ENCODE measurements around the gene ZCCHC14. TPM values are rescaled to one million over a fixed set of nuclear protein-coding genes. Genes with fewer than 3 reads are reported as not detected.

ZCCHC14 gene
- total and polyA plus RNA-seq, 2 of the 13 experiments (the other 11 are each of a cell fraction or from before 2014, with no cell fraction given): 12.4 to 12.5 TPM

GRCh38 chr16:87527055-87527724, 34.4 kb upstream of the ZCCHC14 start:
- in situ Hi-C loops (cut with HindIII; ENCODE audit: extremely low pct_ligation_motif_present, low pct_unique_long_range_greater_than_20kb): no loop called here
- ATAC-seq: no peak
- POLR2A ChIA-PET: interaction anchor here (1.0 kb wide), 1 partner anchor 9 kb away, joined by 3 read pairs; no protein-coding TSS in a partner anchor
- 33% methylated on average over 10 of the region's 11 CpGs for WGBS (ENCODE audit: low lambda C conversion rate)
- BruUV-seq (replicated peaks): no TSS peak
- peak overlapping the region; percentile 97 for H3K4me2 ChIP-seq (ENCODE audit: low read depth, low read length)
- no peaks in the 10 kb centered on the region for H3K27me3 ChIP-seq (ENCODE audit: control insufficient read depth in 1 of 2, insufficient read depth in 2 of 2, low read length in 2 of 2)
- no peak for DNase-seq (ENCODE audit: low spot score)
- CTCF ChIA-PET (ENCODE audit: low intra/inter-chr PET ratio, low total read pairs): no interaction called here
- intact Hi-C loops (cut with micrococcal nuclease; ENCODE audit: unreplicated experiment): no loop called here
- no peaks in the 10 kb centered on the region for H4K20me1 ChIP-seq (ENCODE audit: insufficient read depth, low read length)
- no peaks in the 10 kb centered on the region for H3K36me3 ChIP-seq (replicated peaks in 1 of 2; ENCODE audit: control insufficient read depth in 1 of 2, insufficient read depth in 2 of 2, low read length in 2 of 2)
- no peak overlapping the region for H3K27ac ChIP-seq (ENCODE audit: extremely low read length, insufficient read depth, low read length)
- peak overlapping the region in 1 of 3 experiments; percentile 63; a peak in 2 of 6 replicates for H3K4me3 ChIP-seq (replicated peaks in 1 of 3; ENCODE audit: insufficient read depth in 1 of 3, low read depth in 2 of 3, low read length in 3 of 3)
- H3K79me2 ChIP-seq (ENCODE audit: insufficient read depth, low read length): no peaks in the 10 kb centered on the region
- peak overlapping the region; percentile 24 for H2AFZ ChIP-seq (ENCODE audit: low read length)
- H3K9ac ChIP-seq (ENCODE audit: insufficient read depth, low read depth, low read length): peak overlapping the region; percentile 74; the same call in 1 of the 2 replicates
- FAIRE-seq: no peak
- peaks cover 92% of the 10 kb centered on the region for H3K4me1 ChIP-seq (ENCODE audit: insufficient read depth, low read length)
- H3K9me3 ChIP-seq (ENCODE audit: low read length): no peaks in the 10 kb centered on the region
- TF ChIP-seq ATM (IDR thresholded peaks at IDR 0.05; ENCODE audit: borderline replicate concordance) (no peak), DNMT3B (CRISPR knock-in tag; conservative IDR thresholded peaks at IDR 0.05) (no peak), SIN3B (IDR thresholded peaks at IDR 0.05; ENCODE audit: low read length) (no peak), NRL (CRISPR knock-in tag; IDR thresholded peaks at IDR 0.05; ENCODE audit: borderline replicate concordance) (no peak), MAF1 (CRISPR knock-in tag; IDR thresholded peaks at IDR 0.05; ENCODE audit: borderline replicate concordance) (no peak), ZNF142 (CRISPR knock-in tag; IDR thresholded peaks at IDR 0.05) (no peak), ZBTB7B (CRISPR knock-in tag; IDR thresholded peaks at IDR 0.05) (0 out of 2 replicates have a peak, but pooled peaks have one; percentile 26), ZMYM4 (CRISPR knock-in tag; IDR thresholded peaks at IDR 0.05) (no peak), SOX13 (IDR thresholded peaks at IDR 0.05) (no peak), SOX13 (CRISPR knock-in tag; conservative IDR thresholded peaks at IDR 0.05 in 1 of 2, IDR thresholded peaks at IDR 0.05 in 1 of 2) (no peak), SNAPC5 (CRISPR knock-in tag; IDR thresholded peaks at IDR 0.05; ENCODE audit: borderline replicate concordance) (no peak), ZNF776 (CRISPR knock-in tag; IDR thresholded peaks at IDR 0.05) (no peak), MIXL1 (CRISPR knock-in tag; IDR thresholded peaks at IDR 0.05) (no peak), ZNF879 (CRISPR knock-in tag; IDR thresholded peaks at IDR 0.05) (no peak), NCOA2 (CRISPR knock-in tag; IDR thresholded peaks at IDR 0.05) (no peak), CC2D1A (CRISPR knock-in tag; IDR thresholded peaks at IDR 0.05) (no peak), TCF7 (IDR thresholded peaks at IDR 0.05; ENCODE audit: low read depth) (no peak), UBTF (CRISPR knock-in tag; IDR thresholded peaks at IDR 0.05) (no peak; the same call in 1 of the 2 replicates)

Data from HepG2 (cell line).